Neutrophil (primary cell): ENCODE results near the gene CD247.

Source experiments
- H3K27ac ChIP-seq: fragments of 200-600 bp; sonication (generic); 2 replicates; pipeline ENCODE4 v1.5.1; 2016; ENCODE audit warnings: mild to moderate bottlenecking, moderate library complexity
- H3K27me3 ChIP-seq: fragments of 200-600 bp; sonication (generic); 2 replicates; pipeline ENCODE4 v1.6.0; 2016; ENCODE audit warnings: mild to moderate bottlenecking
- H3K36me3 ChIP-seq: fragments of 200-600 bp; sonication (generic); 2 replicates; pipeline ENCODE4 v1.5.1; 2017
- H3K4me1 ChIP-seq, 2 experiments: fragments of 200-600 bp in 1 of 2; sonication (generic) in 1 of 2; 1 replicate in 1 of 2; 2 replicates in 1 of 2; pipeline versions ENCODE4 v1.5.1 to v1.6.1; 2013 to 2016; ENCODE audit warnings: low read depth in 1 of 2, low read length in 1 of 2, mild to moderate bottlenecking in 1 of 2, moderate library complexity in 1 of 2; ENCODE audit not compliant: control insufficient read depth in 1 of 2, insufficient read depth in 1 of 2
- H3K4me3 ChIP-seq, 2 experiments: fragments of 200-600 bp in 1 of 2; sonication (generic) in 1 of 2; 1 replicate in 1 of 2; 2 replicates in 1 of 2; pipeline ENCODE4 v1.5.1; 2013 to 2016; ENCODE audit warnings: low read depth in 1 of 2, low read length in 1 of 2, mild to moderate bottlenecking in 1 of 2, moderate library complexity in 1 of 2
- H3K9me3 ChIP-seq: fragments of 200-600 bp; sonication (generic); 2 replicates; pipeline ENCODE4 v1.5.1; 2016
- TF ChIP-seq, protein P1 (sequence below): fragments of 200-600 bp; sonication (generic); IDR thresholded peaks from 2 replicates; pipeline ENCODE4 v1.5.1; 2016; ENCODE audit warnings: antibody characterized with exemption

Gene CD247

DNA sequence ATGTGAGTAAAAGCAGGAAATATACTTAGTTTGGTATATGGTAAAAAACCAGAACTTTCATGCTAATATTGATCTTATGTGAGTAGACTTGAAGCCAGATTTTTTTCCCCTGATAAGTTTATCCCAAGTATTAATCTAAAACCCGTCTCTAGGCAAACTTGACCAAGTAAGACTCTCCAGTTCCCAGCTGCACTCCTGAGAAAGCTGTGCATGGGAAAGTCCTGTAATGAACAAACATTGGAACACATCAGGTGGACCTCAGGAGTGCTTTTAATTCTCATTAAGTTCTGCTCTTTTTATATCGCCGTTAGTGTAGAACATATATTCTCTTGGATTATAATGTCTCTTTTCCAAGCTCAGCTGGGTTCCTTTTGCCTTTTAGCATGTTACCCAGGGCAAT lies 105.0 kb downstream of the CD247 start:
- Histone ChIP-seq H3K27ac (no peak overlapping the region), H3K4me3 (no peak overlapping the region), H3K36me3 (peaks cover 47% of the 10 kb centered on the region), H3K4me1 (no peaks in the 10 kb centered on the region), H3K9me3 (no peaks in the 10 kb centered on the region), H3K27me3 (no peaks in the 10 kb centered on the region)
- TF ChIP-seq, protein P1, sequence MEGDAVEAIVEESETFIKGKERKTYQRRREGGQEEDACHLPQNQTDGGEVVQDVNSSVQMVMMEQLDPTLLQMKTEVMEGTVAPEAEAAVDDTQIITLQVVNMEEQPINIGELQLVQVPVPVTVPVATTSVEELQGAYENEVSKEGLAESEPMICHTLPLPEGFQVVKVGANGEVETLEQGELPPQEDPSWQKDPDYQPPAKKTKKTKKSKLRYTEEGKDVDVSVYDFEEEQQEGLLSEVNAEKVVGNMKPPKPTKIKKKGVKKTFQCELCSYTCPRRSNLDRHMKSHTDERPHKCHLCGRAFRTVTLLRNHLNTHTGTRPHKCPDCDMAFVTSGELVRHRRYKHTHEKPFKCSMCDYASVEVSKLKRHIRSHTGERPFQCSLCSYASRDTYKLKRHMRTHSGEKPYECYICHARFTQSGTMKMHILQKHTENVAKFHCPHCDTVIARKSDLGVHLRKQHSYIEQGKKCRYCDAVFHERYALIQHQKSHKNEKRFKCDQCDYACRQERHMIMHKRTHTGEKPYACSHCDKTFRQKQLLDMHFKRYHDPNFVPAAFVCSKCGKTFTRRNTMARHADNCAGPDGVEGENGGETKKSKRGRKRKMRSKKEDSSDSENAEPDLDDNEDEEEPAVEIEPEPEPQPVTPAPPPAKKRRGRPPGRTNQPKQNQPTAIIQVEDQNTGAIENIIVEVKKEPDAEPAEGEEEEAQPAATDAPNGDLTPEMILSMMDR = no peak

DNA sequence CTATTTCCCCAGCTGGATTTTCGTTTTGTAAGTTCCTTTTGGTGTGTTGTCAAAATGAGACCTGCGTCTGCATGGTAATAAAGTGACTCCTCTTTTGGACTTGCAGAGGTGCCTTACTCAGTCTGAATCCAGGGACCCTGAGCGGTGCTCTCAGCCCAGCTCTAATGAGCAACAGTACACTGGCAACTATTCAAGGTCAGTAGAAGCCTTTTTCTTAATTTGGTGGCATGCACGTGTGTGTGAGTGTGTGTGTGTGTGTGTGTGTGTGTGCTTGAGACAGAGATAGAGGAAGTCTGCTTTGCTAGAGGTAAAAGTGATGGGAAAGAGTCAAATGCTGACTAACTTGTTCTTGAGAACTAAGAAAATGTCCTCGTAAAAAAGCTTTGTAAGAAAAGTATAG lies 105.4 kb downstream of the CD247 start:
- no peak overlapping the region for H3K4me3 ChIP-seq
- TF ChIP-seq, protein P1 = no peak
- no peaks in the 10 kb centered on the region for H3K9me3 ChIP-seq
- no peaks in the 10 kb centered on the region for H3K27me3 ChIP-seq
- H3K4me1 ChIP-seq = no peaks in the 10 kb centered on the region
- H3K27ac ChIP-seq = no peak overlapping the region
- peaks cover 47% of the 10 kb centered on the region for H3K36me3 ChIP-seq

- Histone ChIP-seq H3K27ac (no peak overlapping the region), H3K27me3 (no peaks in the 10 kb centered on the region), H3K4me3 (no peak overlapping the region), H3K9me3 (no peaks in the 10 kb centered on the region), H3K4me1 (no peaks in the 10 kb centered on the region), H3K36me3 (peaks cover 49% of the 10 kb centered on the region)
- TF ChIP-seq, protein P1 = no peak
Observed at GRCh38 chr1:167412072-167412471, 106.3 kb downstream of the CD247 start.

GRCh38 chr1:167409183-167409582 lies 109.1 kb downstream of the CD247 start:
- Histone ChIP-seq H3K36me3 (peaks cover 48% of the 10 kb centered on the region), H3K27me3 (no peaks in the 10 kb centered on the region), H3K27ac (no peak overlapping the region), H3K4me1 (no peaks in the 10 kb centered on the region), H3K9me3 (no peaks in the 10 kb centered on the region), H3K4me3 (no peak overlapping the region)
- TF ChIP-seq, protein P1 = no peak

- Histone ChIP-seq H3K4me1 (no peaks in the 10 kb centered on the region), H3K4me3 (no peak overlapping the region), H3K9me3 (no peaks in the 10 kb centered on the region), H3K27me3 (no peaks in the 10 kb centered on the region), H3K27ac (no peak overlapping the region), H3K36me3 (peaks cover 42% of the 10 kb centered on the region)
- TF ChIP-seq, protein P1 = no peak
Observed at GRCh38 chr1:167408355-167408754, 110.0 kb downstream of the CD247 start.

GRCh38 chr1:167404908-167405307 lies 113.4 kb downstream of the CD247 start:
- Histone ChIP-seq H3K36me3 (peaks cover 50% of the 10 kb centered on the region), H3K27me3 (no peaks in the 10 kb centered on the region), H3K27ac (no peak overlapping the region), H3K4me1 (no peaks in the 10 kb centered on the region), H3K9me3 (no peaks in the 10 kb centered on the region), H3K4me3 (no peak overlapping the region)
- TF ChIP-seq, protein P1 = no peak
